Ammon's horn (tissue), 1 donor: ENCODE results near the gene PPP1CB.

Source experiments
- DNase-seq: peaks from one replicate; pipeline ENCODE4 v3.0.0-alpha.2; 2016; ENCODE audit warnings: low spot score

Gene PPP1CB

DNA sequence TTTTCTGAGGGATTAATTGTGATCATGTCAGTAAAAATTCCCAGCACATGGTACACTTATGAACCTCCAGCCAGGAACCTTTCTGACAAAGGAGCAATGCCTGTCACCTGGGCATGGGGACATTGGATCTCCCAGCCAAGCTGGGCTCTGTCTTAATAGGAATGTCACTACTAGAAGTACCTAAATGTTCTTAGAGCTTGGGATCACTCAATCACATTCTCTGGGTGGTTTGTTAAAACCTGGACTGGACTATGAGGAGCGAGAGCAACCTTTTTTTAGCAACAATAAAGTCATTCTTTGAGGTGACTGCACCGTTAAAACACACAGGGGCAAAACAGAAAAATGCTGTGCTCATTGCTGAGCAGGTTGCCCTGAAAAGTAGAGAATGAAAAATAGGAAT, 6.4 kb upstream of the PPP1CB start:
- DNase-seq, result no peak

DNA sequence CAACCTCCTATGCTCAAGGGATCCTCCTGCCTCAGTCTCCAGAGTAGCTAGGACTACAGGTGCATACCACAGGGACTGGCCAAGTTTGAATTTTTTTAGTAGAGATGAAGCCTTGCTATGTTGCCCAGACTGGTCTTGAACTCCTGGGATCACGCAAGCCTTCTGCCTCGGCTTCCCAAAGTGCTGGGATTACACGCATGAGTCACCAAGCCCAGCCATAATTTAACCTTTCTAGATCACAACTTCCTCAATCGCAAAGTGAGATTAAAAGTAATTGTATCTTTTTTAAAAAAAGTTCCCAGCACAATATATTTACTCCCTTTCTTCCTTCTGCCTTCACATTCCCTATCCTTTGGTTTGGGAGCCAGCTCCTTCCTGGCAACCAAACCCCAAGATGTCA, 5.8 kb upstream of the PPP1CB start:
- no peak for DNase-seq

DNA sequence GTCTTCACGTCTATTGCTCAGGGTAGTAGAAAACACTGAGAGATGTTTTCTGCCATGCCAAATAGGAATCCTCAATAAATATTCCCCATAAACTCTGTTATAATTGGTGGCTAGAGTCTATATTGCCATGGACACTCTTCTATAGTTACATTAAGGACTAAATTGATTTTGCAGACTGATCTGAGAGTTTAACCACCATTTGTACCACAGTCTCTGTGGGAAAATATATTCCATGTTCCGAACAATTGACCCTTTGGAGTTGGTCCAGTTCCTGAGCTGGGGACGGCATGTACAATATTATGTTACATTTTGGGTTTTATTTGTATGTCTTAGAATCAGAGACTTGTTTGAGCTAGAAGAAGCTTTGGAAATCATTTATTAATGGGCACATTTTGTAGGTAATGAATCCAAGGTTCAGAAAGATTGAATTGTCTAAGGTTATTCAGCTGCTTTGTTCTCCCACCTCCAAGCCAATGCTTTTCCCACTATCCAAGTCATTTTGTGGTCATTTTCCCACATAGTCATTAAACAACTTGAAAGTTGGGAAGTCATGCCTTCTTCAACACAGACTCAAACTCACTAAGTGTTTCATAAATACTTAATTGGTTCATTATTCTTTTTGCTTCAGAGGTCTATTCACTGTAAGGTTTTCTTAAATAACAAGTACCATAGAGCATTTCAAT, 5.1 kb upstream of the PPP1CB start:
- DNase-seq, result no peak

DNA sequence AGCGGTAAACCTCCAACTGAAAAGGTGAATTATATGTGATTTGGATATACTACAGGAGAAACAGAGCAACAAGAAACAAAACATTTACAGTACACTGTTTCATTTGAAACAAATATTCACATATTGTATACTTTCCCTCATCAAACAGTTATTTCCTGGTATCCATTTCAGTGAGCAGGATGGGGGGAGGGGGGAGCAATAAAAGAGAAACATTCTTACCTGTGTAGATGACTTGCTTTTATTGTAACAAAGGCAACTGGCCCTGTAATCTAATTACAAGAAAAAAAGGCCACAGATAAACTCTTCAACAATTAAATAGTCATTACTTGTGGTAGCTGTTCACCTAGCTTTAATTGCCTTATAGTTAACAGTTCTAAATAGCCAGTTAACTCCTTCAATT, 3.9 kb upstream of the PPP1CB start:
- DNase-seq, result no peak

DNA sequence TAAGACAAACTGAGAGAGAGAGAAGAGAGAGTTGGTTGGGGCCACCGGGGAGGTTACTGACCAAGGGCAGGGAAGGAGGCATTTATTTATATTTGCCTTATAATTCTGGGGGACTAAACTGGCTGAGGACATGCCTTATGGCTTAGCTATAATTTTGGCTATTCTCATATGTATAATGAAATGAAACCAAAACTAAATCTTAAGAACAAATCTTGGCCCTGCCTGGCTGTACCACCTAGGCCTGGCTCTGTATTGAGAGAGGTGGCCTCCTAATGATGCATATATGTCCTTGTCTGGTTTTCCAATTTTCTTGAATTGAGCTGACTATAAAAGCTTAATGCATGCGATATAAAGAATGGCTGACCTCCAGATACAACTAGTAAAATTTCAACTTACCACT, 3.5 kb upstream of the PPP1CB start:
- no peak for DNase-seq

DNA sequence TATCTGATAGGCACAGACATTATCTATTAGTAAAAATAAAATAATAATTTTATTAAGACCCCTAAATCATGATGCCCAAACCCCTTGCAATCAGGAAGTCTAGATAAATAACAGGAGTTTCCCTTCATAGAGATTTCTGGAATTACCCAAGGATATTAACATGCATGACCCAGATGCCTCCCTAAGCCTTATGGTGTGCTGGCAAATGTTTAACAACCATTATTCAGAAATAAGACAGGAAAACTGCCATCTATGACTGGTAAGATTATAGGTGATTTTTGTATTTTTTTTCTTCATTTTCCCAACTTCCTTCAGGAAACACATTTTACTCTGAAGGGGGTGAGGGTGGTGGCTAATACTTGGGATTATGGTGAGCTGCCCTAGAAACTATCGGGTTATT, 2.7 kb upstream of the PPP1CB start:
- no peak for DNase-seq

DNA sequence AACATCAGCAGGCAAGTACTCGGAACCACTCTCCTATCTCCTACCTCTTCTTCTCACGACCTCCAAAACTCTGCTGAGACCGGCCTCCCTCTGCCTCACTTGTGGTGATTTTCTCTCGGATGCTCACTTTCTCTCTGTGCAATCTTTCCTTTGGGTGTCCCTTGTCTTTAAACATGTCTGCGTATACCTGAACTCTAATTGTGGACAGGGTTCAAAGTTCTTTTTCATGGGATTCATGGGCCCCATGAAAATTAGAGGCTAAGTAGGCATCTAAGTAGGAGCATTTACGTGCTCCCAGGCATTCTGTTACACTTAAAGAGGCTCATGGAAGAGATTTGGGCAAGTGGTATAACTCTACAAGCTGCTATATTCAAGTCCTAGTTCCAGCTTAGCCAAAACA, 2.1 kb upstream of the PPP1CB start:
- no peak for DNase-seq

DNA sequence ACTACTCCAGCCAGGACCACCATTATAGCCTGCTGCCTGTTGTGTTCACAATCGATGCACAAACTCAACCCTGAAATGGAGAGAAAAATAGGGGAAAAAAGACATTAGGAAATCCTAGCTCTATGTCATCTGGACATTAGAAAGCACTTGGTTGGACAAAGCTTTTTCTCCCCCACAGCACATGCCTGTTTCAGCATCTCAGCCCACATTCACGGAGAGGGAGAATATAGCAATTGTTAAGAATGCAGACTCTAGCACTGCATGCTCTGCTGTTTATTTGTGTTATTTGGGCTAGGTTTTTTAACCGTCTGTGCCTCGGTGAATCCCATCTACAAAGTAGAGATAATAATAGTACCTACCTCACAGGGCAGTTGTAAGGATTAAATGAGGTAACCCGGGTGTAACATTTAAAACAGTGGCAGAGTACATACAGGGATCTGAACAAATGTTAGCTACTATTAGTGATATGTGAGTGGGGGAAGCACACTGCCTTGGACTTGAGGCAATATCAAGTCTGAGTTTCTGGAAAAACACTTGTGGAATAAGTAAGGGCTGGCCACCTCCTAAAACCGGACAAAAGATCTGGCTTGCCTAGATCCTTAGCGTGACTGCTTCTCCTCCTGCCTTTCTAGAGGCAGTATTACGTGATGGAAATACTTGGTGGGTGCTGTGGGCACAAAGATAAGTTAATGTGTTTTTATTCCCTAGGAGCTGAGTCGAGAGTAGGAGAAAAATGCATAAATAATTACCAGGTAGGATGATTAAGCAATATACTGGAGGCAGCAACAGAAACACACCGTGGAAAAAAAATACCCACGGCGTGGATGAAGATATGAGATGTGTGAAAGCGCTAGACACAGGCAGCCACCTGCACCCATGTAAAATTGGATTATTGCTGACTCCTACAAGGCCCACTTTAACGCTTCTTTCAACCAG, 1.0 kb upstream of the PPP1CB start:
- peak; percentile 47 for DNase-seq

DNA sequence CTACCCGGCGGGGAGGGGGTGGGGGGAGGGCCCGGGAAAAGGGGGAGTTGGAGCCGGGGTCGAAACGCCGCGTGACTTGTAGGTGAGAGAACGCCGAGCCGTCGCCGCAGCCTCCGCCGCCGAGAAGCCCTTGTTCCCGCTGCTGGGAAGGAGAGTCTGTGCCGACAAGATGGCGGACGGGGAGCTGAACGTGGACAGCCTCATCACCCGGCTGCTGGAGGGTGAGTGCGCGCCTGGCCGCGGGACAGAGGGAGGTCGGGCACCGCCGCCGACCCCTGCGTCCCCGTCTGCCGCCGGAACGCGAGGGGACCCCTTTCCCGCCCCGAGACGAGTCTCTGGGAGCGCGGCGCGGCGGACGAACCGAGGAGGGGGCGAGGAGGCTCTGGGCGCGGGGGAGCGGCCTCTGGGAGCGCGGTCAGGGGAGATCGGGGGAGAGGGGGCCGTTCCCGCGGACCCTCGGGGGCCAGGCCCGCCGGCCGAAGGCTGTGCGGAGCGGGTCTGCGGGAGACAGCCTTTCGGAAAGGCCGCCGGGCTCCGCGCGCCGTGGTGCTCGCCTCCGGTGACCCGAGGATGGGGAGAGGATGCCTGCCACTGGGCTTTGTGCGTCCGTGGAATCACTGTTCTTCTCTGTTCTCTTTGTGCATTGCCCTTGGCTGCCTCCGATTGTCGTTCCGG, 463 bp downstream of the PPP1CB start:
- peak; percentile 55 for DNase-seq

DNA sequence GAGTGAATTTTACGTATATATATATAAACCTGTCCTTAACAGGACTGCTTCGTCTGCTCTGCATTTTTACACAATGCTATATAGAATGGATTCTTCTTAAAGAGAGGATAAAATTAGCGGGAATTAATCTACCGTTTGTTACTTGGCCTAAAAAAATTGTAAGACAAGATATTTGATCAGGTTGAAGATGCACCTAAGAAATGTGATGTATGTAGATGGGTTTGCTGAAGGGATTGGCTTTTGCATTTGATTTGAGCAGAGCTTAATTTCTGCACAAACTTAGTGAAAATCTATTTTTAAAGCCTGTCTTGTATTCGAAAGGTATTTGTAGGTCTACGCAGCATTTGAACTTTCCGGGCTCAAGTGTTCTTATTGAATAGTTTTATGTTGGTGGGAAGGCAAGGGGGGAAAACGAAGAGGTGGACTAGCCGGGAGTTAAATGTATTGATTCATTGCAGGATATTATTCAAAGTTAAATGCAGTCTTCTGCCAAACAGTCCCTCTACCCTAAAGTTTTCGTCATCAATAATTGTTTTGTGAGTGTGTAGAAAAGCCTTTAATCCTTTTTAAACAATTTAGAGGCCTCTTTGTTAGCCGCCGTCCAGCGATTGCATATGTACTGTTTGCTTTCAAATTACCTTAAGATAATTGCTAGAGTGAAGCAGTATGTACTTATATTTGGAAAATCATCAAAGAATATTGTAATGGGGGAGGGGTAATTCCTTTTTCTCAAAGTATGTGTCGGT, 1.2 kb downstream of the PPP1CB start:
- DNase-seq, result peak; percentile 10

DNA sequence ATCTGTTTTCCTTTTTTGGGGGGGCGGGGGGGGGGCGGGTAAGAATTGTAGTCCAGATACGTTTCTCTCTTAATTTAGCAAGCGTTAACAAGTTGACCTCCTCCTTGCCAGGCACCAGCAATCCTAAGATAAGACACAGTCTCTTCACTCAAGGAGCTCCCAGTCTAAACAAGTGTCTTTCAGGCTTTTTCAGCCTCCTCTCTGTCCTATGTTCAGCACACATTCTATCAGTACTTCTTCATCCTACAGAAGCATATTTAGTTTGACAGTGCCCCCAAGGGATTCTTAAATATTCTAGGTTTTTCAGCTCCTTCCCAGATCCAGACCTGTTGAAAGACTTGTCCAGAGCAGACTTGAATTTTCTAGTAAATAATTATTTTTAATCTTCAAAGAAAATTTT, 2.7 kb downstream of the PPP1CB start:
- no peak for DNase-seq

DNA sequence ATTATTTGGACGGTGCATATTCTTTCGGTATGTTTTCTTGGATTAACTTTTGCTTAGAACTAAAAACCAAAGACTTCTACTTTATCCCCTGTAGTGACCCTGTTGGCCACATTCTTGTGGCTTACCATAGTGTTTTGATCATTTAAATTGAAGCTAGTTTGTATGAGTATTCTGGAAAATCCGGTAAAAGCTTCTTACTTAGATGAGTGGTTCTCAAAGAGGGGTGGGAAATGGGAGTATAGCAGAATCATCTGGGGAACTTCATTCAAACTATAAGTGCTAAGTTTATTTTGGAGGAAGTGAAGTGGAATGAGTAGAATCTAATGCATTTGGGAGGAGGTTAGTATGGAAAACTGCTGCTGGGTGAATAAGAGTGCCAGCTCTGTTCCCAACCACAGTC, 3.8 kb downstream of the PPP1CB start:
- DNase-seq, result no peak

DNA sequence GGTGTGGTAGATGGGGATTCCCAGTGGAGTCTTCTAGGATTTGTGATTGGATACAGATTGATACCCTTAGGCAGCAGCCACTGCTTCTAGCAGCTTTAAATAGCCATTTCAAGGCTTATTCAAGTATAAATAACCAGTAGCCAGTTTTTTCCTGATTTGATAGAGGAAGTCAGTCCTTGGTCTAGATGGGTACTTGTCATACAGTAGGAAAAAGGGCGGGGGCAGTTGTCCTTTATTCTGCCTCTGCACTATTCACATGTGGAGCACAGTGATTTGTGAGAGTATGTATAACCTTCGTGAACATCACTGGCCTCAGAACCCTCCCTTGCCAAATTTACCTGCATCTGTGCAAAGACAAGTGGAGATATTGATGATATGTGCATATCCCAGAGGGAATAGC, 6.8 kb downstream of the PPP1CB start:
- no peak for DNase-seq

DNA sequence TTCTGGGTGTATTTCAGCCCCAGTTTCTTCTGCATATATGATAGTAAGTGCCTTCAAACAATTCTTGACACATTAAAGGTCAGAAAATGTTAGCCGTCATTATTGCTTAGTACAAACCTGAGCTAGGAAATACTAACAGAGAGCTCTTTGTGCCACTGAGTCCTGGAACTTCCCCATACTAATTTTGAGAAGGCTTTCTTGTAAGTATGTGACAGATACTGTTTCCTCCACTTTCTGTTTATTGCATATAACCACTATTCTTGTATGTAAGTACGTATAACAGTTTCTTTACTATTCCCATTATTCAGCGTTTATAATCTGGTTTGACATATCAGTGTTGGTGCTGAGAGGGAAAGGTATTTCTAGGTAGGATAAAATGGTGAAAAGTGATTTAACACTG, 9.8 kb downstream of the PPP1CB start:
- no peak for DNase-seq

DNA sequence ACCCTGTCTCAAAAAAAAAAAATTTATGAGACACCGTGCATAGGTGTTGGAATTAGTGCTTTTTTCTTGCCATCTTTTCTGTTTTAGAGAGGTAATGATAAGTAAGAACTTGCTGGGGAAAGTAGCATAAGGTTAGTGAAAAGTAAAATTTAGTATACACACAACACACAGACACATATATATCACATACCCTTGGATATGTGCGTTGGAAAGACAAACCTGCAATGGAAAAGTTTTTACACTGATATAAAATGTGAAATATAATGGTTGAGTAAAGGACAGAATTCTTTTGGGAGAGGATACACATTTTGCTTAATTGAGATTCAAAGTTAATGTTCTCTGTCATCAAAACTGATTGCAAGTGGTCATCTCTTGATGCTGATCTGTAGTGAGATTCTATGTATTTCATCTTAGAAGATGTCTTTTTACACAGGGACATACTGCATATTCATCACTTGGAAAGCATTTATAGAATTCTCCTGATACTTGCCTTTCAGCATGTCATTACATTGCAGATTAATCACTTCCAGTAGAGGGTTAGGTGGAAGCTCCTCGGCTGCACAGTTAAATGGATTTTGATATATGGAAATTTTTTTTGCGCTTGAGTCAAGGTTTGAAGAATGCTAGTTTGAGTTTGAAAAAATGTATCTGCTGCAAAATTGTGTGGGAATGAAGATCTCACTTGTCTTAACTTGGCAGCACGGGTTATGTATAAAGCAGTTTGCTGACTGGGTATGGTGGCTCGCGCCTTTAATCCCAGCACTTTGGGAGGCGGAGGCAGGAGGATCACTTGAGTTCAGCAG, 13.5 kb downstream of the PPP1CB start:
- no peak for DNase-seq

DNA sequence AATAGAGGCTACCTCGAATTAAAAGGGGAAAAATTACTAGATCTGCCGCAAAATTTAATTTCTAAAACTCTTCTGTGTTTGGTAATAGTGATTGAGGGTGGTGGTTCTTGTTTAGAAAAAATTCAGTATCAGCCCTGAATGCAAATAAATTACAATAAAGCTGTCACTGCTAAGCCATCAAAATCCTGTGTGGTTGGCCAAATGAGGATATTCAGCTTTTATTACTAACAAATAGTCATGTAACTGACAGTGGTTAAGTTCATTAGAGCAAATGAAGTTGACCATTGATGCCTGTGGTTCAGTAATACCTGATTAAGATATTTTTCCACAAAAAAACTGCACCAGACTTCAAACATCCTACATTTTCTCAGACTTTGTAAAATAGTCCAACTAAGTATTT, 14.4 kb downstream of the PPP1CB start:
- no peak for DNase-seq

DNA sequence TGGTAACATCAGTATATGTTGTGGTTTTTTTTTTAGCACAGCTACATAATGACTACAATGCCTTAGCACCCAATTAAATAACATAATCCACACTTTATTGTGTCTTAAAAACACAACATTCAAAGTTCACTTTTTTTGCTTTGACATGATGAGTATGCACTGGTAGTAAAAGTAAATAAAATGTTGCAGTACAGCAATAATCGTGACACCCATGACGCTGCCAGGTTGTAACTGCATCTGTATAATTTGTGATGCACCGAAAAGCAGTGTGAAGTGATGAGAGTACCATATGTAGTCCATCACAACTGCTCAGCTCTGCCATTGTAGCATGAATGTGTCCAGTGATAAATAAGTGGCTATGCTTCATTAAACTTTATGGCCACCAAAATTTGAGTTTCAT, 15.7 kb downstream of the PPP1CB start:
- DNase-seq, result no peak

DNA sequence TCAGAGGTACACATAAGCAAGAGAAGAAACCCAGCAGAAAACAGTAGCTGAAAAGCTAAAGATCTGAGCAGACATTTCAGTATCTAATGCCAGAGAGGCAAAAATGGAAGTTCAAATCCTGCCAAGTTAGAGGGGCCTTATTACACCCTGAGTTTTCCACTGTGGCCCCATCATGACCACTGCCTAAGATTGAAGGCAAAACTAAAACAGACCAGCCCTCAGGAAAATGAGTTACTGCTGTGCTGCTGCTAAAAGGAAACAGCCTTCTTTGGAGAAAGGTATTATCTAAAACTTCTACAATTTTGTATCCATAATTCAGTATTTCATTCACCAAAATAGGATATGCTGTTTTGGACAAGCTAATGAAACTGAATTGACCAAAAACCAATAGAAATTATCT, 16.8 kb downstream of the PPP1CB start:
- no peak for DNase-seq

DNA sequence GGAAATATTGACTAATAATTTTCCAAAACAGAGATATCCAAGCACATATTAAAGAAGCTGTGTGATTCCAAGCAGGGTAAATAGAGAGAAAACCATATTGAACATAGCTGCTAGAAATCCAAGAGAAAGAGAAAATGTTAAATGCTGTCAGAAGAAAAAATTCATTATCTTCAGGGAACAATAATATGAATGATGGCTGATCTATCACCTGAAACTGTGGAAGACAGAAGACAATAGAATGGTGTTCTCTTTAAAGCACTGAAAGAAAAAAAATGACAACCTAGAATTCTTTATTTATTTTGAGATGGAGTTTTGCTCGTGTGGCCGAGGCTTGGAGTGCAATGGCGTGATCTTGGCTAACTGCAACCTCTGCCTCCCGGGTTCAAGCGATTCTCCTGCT, 17.3 kb downstream of the PPP1CB start:
- DNase-seq, result no peak

DNA sequence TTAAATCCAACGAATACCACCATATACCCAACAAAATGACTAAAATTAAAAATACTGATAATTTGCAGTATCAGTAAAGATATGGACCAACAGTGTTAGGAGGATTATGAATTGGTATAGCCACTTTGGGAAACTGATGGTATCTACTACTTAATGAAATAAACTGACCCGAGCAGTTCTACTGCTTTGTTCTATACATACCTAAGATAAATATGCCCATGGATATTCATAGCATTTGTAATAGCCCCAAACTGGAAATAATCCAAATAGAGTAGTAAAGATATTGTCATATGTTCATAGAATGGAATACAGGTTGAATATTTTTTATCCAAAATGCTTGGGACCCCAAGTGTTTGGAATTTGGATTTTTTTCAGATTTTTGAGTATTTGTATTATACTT, 20.7 kb downstream of the PPP1CB start:
- no peak for DNase-seq

DNA sequence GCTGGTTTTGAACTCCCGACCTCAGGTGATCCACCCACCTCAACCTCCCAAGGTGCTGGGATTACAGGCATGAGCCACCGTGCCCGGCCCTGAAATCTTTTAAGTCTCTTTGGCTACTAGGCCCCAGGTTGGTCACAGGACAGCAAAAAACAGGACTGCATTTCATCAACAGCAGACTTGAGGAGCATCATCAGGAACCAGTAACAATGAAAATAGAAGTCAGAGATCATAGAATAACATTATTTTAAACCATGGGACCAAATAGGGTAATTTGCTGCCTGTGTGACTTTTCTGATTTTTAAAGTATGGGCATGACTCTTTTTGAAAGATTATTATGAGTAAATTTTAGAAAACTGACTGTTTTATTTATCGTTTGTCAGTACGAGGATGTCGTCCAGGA, 24.8 kb downstream of the PPP1CB start:
- no peak for DNase-seq

DNA sequence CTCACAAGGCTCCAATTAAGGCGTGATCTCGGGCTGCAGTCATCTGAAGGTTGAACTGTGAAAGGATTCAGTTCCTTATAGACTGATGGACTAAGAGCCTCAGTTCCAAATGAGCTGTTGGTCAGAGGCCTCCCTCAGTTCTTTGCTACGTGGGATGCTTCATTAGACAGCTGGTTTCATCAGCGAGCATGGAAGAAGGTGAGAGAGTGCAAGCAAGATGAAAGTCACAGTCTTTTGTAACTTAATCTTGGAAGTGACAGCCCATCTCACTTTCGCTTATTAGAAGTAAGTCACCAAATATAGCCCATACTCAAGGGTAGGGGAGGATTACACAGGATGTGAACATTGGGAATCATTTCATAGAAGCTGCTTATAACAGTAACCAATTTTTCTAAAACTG, 26.8 kb downstream of the PPP1CB start:
- no peak for DNase-seq
